Endothelial cell of umbilical vein (primary cell): ENCODE measurements around the gene SCAMP2. TPM values are rescaled to one million over a fixed set of nuclear protein-coding genes. Genes with fewer than 3 reads are reported as not detected.

Source experiments
- BruUV-seq: library from RNA; stranded (reverse); fragments of 400-500 nt; replicated peaks from 2 replicates; lab custom pipeline; 2021; lab: Mats Ljungman, UMichigan
- CTCF ChIA-PET: fragments of 300-600, 350-600 bp; sonication (Branson Sonifier 250); formaldehyde crosslinking; loops from one replicate; lab custom pipeline; 2021; ENCODE audit warnings: antibody characterized with exemption, inconsistent platforms; lab: Charles Lee
- POLR2A ChIA-PET: fragments of 300-600, 350-600 bp; sonication (Branson Sonifier 250); formaldehyde crosslinking; loops from one replicate; lab custom pipeline; 2021; ENCODE audit warnings: antibody characterized with exemption, inconsistent platforms; lab: Charles Lee
- DNase-seq: peaks from one replicate; pipeline ENCODE4 v3.0.0-alpha.2; 2011; ENCODE audit warnings: low read depth, low spot score
- FAIRE-seq: peaks from 2 replicates; lab custom pipeline; 2011; peaks lifted over from hg19 to GRCh38; lab: Jason Lieb, UNC
- H2AFZ ChIP-seq: 2 replicates; pipeline ENCODE4 v1.6.0; 2012; ENCODE audit warnings: low read depth, low read length, control low read depth, inconsistent platforms
- H3K27ac ChIP-seq: 2 replicates; pipeline ENCODE4 v1.5.1; 2011; ENCODE audit warnings: low read depth, mild to moderate bottlenecking, control low read depth, low read length, moderate library complexity; ENCODE audit not compliant: insufficient read depth
- H3K27me3 ChIP-seq, 2 experiments: 2 replicates each; pipeline versions ENCODE4 v1.6.0 to v1.6.1; 2011; ENCODE audit warnings: low read length in 2 of 2, mixed read lengths in 1 of 2; ENCODE audit not compliant: control insufficient read depth in 2 of 2, insufficient read depth in 2 of 2
- H3K36me3 ChIP-seq, 2 experiments: 2 replicates in 1 of 2; 3 replicates in 1 of 2; pipeline ENCODE4 v1.5.1; 2011; ENCODE audit warnings: low read length in 2 of 2, mild to moderate bottlenecking in 1 of 2, moderate library complexity in 1 of 2; ENCODE audit not compliant: control insufficient read depth in 2 of 2, insufficient read depth in 2 of 2; ENCODE audit errors: extremely low read depth in 1 of 2
- H3K4me1 ChIP-seq: 3 replicates; pipeline ENCODE4 v1.5.1; 2011; ENCODE audit warnings: mild to moderate bottlenecking, low read length; ENCODE audit not compliant: control insufficient read depth, insufficient read depth; ENCODE audit errors: extremely low read depth
- H3K4me2 ChIP-seq: 2 replicates; pipeline ENCODE4 v1.6.1; 2011; ENCODE audit warnings: low read length, control low read depth, mixed read lengths; ENCODE audit not compliant: insufficient read depth
- H3K4me3 ChIP-seq, 3 experiments: fragments of 200-600 bp in 1 of 3; sonication (generic), shearing (Covaris generic) in 1 of 3; replicated peaks in 1 of 3; 2 replicates each; pipeline ENCODE4 v1.5.1; 2011 to 2016; ENCODE audit warnings: control low read depth in 3 of 3, low read length in 3 of 3, mild to moderate bottlenecking in 2 of 3, inconsistent platforms in 1 of 3, low read depth in 1 of 3, moderate library complexity in 1 of 3; ENCODE audit not compliant: insufficient read depth in 1 of 3
- H3K79me2 ChIP-seq: 2 replicates; pipeline ENCODE4 v1.6.0; 2012; ENCODE audit warnings: low read length, inconsistent platforms; ENCODE audit not compliant: control insufficient read depth, insufficient read depth
- H3K9ac ChIP-seq: replicated peaks from 2 replicates; pipeline ENCODE3; 2011; ENCODE audit warnings: low read length, control low read depth; ENCODE audit not compliant: insufficient read depth; ENCODE audit errors: extremely low read depth
- H3K9me1 ChIP-seq: replicated peaks from 3 replicates; pipeline ENCODE4 v1.6.0; 2011; ENCODE audit warnings: mild to moderate bottlenecking, low read length; ENCODE audit not compliant: control insufficient read depth, insufficient read depth; ENCODE audit errors: extremely low read depth
- H3K9me3 ChIP-seq: replicated peaks from 2 replicates; pipeline ENCODE4 v1.5.1; 2012; ENCODE audit warnings: low read length, inconsistent platforms; ENCODE audit not compliant: control insufficient read depth, insufficient read depth
- H4K20me1 ChIP-seq: replicated peaks from 2 replicates; pipeline ENCODE3; 2011; ENCODE audit warnings: mild to moderate bottlenecking, low read length; ENCODE audit not compliant: control insufficient read depth, insufficient read depth; ENCODE audit errors: extremely low read depth
- EZH2 ChIP-seq: IDR thresholded peaks from 2 replicates; pipeline ENCODE4 v1.6.1; 2012; ENCODE audit warnings: borderline replicate concordance, low read depth, mild to moderate bottlenecking, moderate library complexity, low read length, inconsistent platforms; ENCODE audit not compliant: severe bottlenecking
- FOS ChIP-seq: IDR thresholded peaks from 2 replicates; pipeline ENCODE4 v1.6.1; 2011; ENCODE audit warnings: mild to moderate bottlenecking, low read length, moderate library complexity, borderline replicate concordance; ENCODE audit not compliant: insufficient read depth
- JUN ChIP-seq: IDR thresholded peaks from 2 replicates; pipeline ENCODE4 v1.6.1; 2011; ENCODE audit warnings: borderline replicate concordance, low read depth; ENCODE audit not compliant: insufficient read length, insufficient read depth
- MYC ChIP-seq: IDR thresholded peaks from one replicate; pipeline ENCODE4 v1.6.1; 2011; ENCODE audit warnings: mild to moderate bottlenecking, low read depth, low read length
- POLR2AphosphoS5 ChIP-seq: IDR thresholded peaks from 2 replicates; pipeline ENCODE4 v1.6.1; 2012; ENCODE audit warnings: low read depth, mild to moderate bottlenecking, control low read depth, low read length, moderate library complexity; ENCODE audit not compliant: insufficient read depth
- dilution Hi-C: fragments of 300-500 bp; cut with MboI; formaldehyde crosslinking; loops from one replicate; pipeline ENCODE4 v1.15.0; 2019; ENCODE audit warnings: low sequenced_read_pairs; ENCODE audit not compliant: extremely low pct_ligation_motif_present
- intact Hi-C: fragments of 100-400 bp; cut with micrococcal nuclease; formaldehyde crosslinking; loops from one replicate; pipeline ENCODE4 v1.10.0; 2022
- polyA plus RNA-seq, 4 experiments: library from polyadenylated mRNA; depleted of rRNA in 3 of 4; stranded (reverse) in 3 of 4; unstranded in 1 of 4; fragments of >200 nt; gene quantifications; 2 replicates each; pipeline versions ENCODE4 v1.2.1 to v1.2.3, GENCODE V29; 2011 to 2012; ENCODE audit warnings: missing spikeins in 1 of 4
- total RNA-seq: library from RNA; stranded (reverse); gene quantifications from 2 replicates; pipeline ENCODE4 v1.2.3, GENCODE V29; 2021
- TF ChIP-seq, protein P1 (sequence below), 2 donors: IDR thresholded peaks; 1 replicate in 1 of 2; 2 replicates in 1 of 2; pipeline ENCODE4 v1.5.1; 2011; ENCODE audit warnings: low read length in 2 of 2, mild to moderate bottlenecking in 2 of 2, moderate library complexity in 2 of 2, control low read depth in 1 of 2, inconsistent platforms in 1 of 2, low read depth in 1 of 2; ENCODE audit not compliant: insufficient read depth in 1 of 2; ENCODE audit errors: extremely low read depth in 1 of 2
- TF ChIP-seq, protein P2 (sequence below): IDR thresholded peaks from 2 replicates; pipeline ENCODE4 v1.6.1; 2011; ENCODE audit not compliant: insufficient read depth, insufficient read length

Gene SCAMP2
- total and polyA plus RNA-seq, 2 donors (not counting 3 experiments of a cell fraction or from before 2014, with no cell fraction given) = 67.3 to 256 TPM

DNA sequence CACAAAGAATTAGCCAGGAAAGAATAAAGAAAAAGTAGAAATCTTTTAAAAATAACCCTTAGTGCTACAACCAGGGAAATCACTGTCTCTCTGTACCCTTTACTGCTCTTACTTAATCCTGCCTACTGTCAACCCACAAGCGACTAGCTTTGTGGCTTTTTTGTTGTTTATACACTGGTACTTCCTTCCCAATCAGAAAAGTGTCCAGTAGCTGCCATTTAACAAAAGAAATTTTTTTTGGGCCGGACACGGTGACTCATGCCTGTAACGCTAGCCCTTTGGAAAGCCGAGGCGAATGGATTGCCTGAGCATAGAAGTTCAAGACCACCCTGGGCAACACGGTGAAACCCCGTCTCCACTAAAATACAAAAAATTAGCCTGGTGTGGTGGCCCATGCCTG is 47.3 kb upstream of the SCAMP2 start:
- no peaks in the 10 kb centered on the region for H3K27me3 ChIP-seq
- DNase-seq (peak; percentile 43), FAIRE-seq (peak; percentile 79)
- H3K4me1 ChIP-seq = peaks cover 3% of the 10 kb centered on the region
- no peak overlapping the region for H3K4me3 ChIP-seq
- ChIA-PET CTCF (interaction anchor here (0.9 to 1.5 kb wide), 5 partner anchors 14 to 138 kb away, joined by 3 to 6 read pairs (median 3); partner anchors contain the start of genes CSK, FAM219B and RPP25), POLR2A (interaction anchor here (0.6 kb wide), 1 partner anchor 167 kb away, joined by 4 read pairs; no protein-coding TSS in a partner anchor)
- no peak overlapping the region for H3K9ac ChIP-seq
- H3K36me3 ChIP-seq = peaks cover 6 to 16% of the 10 kb centered on the region in 2 experiments
- H3K4me2 ChIP-seq = no peak overlapping the region
- no peak for TF ChIP-seq POLR2AphosphoS5
- TF ChIP-seq, protein P1, sequence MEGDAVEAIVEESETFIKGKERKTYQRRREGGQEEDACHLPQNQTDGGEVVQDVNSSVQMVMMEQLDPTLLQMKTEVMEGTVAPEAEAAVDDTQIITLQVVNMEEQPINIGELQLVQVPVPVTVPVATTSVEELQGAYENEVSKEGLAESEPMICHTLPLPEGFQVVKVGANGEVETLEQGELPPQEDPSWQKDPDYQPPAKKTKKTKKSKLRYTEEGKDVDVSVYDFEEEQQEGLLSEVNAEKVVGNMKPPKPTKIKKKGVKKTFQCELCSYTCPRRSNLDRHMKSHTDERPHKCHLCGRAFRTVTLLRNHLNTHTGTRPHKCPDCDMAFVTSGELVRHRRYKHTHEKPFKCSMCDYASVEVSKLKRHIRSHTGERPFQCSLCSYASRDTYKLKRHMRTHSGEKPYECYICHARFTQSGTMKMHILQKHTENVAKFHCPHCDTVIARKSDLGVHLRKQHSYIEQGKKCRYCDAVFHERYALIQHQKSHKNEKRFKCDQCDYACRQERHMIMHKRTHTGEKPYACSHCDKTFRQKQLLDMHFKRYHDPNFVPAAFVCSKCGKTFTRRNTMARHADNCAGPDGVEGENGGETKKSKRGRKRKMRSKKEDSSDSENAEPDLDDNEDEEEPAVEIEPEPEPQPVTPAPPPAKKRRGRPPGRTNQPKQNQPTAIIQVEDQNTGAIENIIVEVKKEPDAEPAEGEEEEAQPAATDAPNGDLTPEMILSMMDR (IDR thresholded peaks at IDR 0.05; ENCODE audit: extremely low read depth in 1 of 2, insufficient read depth in 1 of 2, low read depth in 1 of 2, low read length in 2 of 2) = no peak
- no peak for TF ChIP-seq EZH2
- TF ChIP-seq, protein P2, sequence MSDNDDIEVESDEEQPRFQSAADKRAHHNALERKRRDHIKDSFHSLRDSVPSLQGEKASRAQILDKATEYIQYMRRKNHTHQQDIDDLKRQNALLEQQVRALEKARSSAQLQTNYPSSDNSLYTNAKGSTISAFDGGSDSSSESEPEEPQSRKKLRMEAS = no peak
- TF ChIP-seq JUN = peak; percentile 49
- TF ChIP-seq MYC = no peak
- TF ChIP-seq FOS = no peak
- no peak overlapping the region for H2AFZ ChIP-seq
- peaks cover 4% of the 10 kb centered on the region for H3K79me2 ChIP-seq
- H3K9me3 ChIP-seq = no peaks in the 10 kb centered on the region
- intact Hi-C loops = no loop called here
- H3K27ac ChIP-seq = no peak overlapping the region
- no peaks in the 10 kb centered on the region for H3K9me1 ChIP-seq
- dilution Hi-C loops = no loop called here
- H4K20me1 ChIP-seq = no peaks in the 10 kb centered on the region
- no TSS peak for BruUV-seq
